GF-D8 (cell line): ENCODE results near the gene APOBEC2.

Experiments used
- DNase-seq: peaks from one replicate; lab custom pipeline; 2025; lab: John Stamatoyannopoulos, UW

The APOBEC2 gene

GRCh38 chr6:41037107-41037900 is 15.7 kb upstream of the APOBEC2 start:
- no peak for DNase-seq

- DNase-seq = no peak
These were observed 14.8 kb upstream of the APOBEC2 start for GRCh38 chr6:41038205-41038604.

GRCh38 chr6:41039060-41039998 is 13.7 kb upstream of the APOBEC2 start, which contains the start of gene UNC5CL:
UNC5CL (minus strand) TSS chr6:41039221; CDS start chr6:41035074, 4,147 bp downstream.
- DNase-seq = no peak

- DNase-seq = no peak
These were observed 12.7 kb upstream of the APOBEC2 start for GRCh38 chr6:41040101-41040939.

- no peak for DNase-seq
These were observed 12.0 kb upstream of the APOBEC2 start for GRCh38 chr6:41040940-41041536.

- no peak for DNase-seq
These were observed 10.6 kb upstream of the APOBEC2 start, which contains the start of gene TSPO2 for GRCh38 chr6:41042226-41043055. TSPO2 (plus strand) TSS chr6:41042467; CDS start chr6:41042986, 519 bp downstream.

- no peak for DNase-seq
These were observed 9.9 kb upstream of the APOBEC2 start for GRCh38 chr6:41043151-41043550.

- no peak for DNase-seq
These were observed 7.3 kb upstream of the APOBEC2 start for GRCh38 chr6:41045664-41046063.

- DNase-seq = no peak
These were observed 6.9 kb upstream of the APOBEC2 start for GRCh38 chr6:41046084-41046483.

GRCh38 chr6:41047306-41047705 is 5.7 kb upstream of the APOBEC2 start:
- no peak for DNase-seq

GRCh38 chr6:41047745-41048732 is 5.0 kb upstream of the APOBEC2 start:
- no peak for DNase-seq

GRCh38 chr6:41049521-41049920 is 3.5 kb upstream of the APOBEC2 start:
- DNase-seq = no peak

- no peak for DNase-seq
These were observed 3.0 kb upstream of the APOBEC2 start for GRCh38 chr6:41049955-41050354.

GRCh38 chr6:41050536-41050935 is 2.5 kb upstream of the APOBEC2 start:
- DNase-seq = no peak

- peak; percentile 34 for DNase-seq
These were observed 1.1 kb upstream of the APOBEC2 start for GRCh38 chr6:41051873-41052272.

GRCh38 chr6:41054511-41054910 is 1.5 kb downstream of the APOBEC2 start:
- no peak for DNase-seq

- DNase-seq = no peak
These were observed 2.1 kb downstream of the APOBEC2 start for GRCh38 chr6:41055149-41055548.

- no peak for DNase-seq
These were observed 3.9 kb downstream of the APOBEC2 start for GRCh38 chr6:41056768-41057490.

- DNase-seq = no peak
These were observed 5.8 kb downstream of the APOBEC2 start for GRCh38 chr6:41058783-41059181.
